Retinal pigment epithelial cell (primary cell): ENCODE results near the gene ZCCHC18.
"Not testable (repeated sequence)": the region's sequence is repeated elsewhere in the genome, so short reads cannot be mapped to it uniquely, and the experiment has no call there.

Source experiments
- DNase-seq: peaks from one replicate; pipeline ENCODE4 v3.0.0-alpha.2; 2010; ENCODE audit warnings: low read depth
- H3K4me3 ChIP-seq: 2 replicates; pipeline ENCODE4 v1.5.1; 2011; ENCODE audit warnings: mild to moderate bottlenecking, low read length, control low read depth, moderate library complexity
- CTCF ChIP-seq: conservative IDR thresholded peaks from 2 replicates; pipeline ENCODE4 v1.5.1; 2011; ENCODE audit warnings: low read depth, low read length, control low read depth, inconsistent platforms

The ZCCHC18 gene

GRCh38 chrX:104098151-104098808 lies 14.0 kb upstream of the ZCCHC18 start:
- TF ChIP-seq CTCF = peak; percentile 66
- DNase-seq = peak; percentile 47
- no peak overlapping the region for H3K4me3 ChIP-seq

- TF ChIP-seq CTCF = no peak
- no peak overlapping the region for H3K4me3 ChIP-seq
- no peak for DNase-seq
Measured at GRCh38 chrX:104098919-104099318, 13.4 kb upstream of the ZCCHC18 start.

GRCh38 chrX:104104676-104105075 lies 7.6 kb upstream of the ZCCHC18 start:
- TF ChIP-seq CTCF = no peak
- no peak overlapping the region for H3K4me3 ChIP-seq
- no peak for DNase-seq

GRCh38 chrX:104105330-104106262 lies 6.7 kb upstream of the ZCCHC18 start:
- TF ChIP-seq CTCF = no peak
- DNase-seq = no peak
- H3K4me3 ChIP-seq = no peak overlapping the region

- no peak for DNase-seq
- no peak for TF ChIP-seq CTCF
Measured at GRCh38 chrX:104108955-104109354, 3.4 kb upstream of the ZCCHC18 start.

GRCh38 chrX:104110491-104111240 lies 1.7 kb upstream of the ZCCHC18 start:
- not testable (repeated sequence) for H3K4me3 ChIP-seq, DNase-seq

More at GRCh38 chrX:104108955-104109354, 3.4 kb upstream of the ZCCHC18 start:
- H3K4me3 ChIP-seq = no peak overlapping the region
